ENCODE data around the gene PDZRN4.
"Not testable (repeated sequence)": the region's sequence is repeated elsewhere in the genome, so short reads cannot be mapped to it uniquely, and the experiment has no call there.

The PDZRN4 gene

DNA sequence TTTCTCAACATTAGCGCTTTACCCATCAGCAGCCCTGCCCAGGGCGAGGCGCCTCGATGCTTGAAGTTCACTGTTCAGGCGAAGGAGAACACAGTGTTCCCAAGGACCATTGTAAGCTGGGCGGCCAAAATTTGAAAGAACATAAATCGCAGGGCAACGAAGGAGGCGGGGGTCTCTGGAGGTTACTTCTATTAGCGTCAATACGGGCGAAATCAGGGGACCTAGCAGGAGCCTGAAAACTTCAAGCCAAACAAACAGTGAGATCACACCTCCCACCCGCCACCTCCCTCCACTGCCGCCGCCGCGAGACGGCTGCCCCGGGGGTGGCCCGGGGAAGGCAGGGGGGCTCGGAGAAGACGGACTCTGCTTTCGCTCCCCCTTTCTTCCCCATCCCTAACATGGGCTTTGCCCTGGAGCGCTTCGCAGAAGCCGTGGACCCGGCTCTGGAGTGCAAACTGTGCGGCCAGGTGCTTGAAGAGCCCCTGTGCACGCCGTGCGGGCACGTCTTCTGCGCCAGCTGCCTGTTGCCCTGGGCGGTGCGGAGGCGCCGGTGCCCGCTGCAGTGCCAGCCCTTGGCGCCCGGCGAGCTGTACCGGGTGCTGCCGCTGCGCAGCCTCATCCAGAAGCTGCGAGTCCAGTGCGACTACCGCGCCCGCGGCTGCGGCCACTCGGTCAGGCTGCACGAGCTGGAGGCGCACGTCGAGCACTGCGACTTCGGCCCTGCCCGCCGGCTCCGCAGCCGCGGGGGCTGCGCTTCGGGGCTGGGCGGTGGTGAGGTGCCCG lies at the start of gene PDZRN4:
PDZRN4 (plus strand) TSS at position 263 of the 783 bp plus-strand sequence.
- no peak within 1 kb of the TSS for H2AFZ ChIP-seq (ENCODE audit: low read length, unreplicated experiment)
- H3K4me1 ChIP-seq (ENCODE audit: control insufficient read depth, insufficient read depth, low read length, unreplicated experiment), result no peaks in the 10 kb centered on the region
- H3K36me3 ChIP-seq (ENCODE audit: insufficient read depth, low read length), result no peaks in the 10 kb centered on the region
- H3K79me2 ChIP-seq (ENCODE audit: control insufficient read depth, insufficient read depth, low read length, unreplicated experiment), result no peaks in the 10 kb centered on the region
- H3K27ac ChIP-seq (ENCODE audit: low read depth, low read length), result no peak within 1 kb of the TSS
- H3K4me3 ChIP-seq (ENCODE audit: low read depth, low read length), result no peak within 1 kb of the TSS
- peaks cover 38% of the 10 kb centered on the region for H3K27me3 ChIP-seq (ENCODE audit: insufficient read depth, low read length)

DNA sequence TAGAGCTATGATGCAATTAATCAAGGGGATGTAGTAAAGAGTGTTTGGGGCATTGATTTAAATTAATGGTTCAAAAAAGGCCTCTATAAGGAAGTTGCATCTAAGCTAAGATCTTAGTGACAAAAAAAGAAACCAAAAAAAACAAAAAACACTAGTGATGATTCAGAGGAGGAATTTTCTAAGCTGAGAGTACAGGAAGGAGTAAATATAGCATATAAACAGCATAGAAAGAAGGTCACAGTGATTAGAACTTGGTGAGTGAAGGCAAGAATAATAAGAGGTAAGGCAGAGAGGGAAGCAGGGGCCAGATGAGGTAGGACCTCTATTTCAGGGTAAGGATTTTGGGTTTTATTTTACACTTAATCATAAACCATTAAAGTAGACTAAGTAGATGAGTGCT lies 48.0 kb upstream of the PDZRN4 start:
- Histone ChIP-seq H3K4me1 (ENCODE audit: control insufficient read depth, insufficient read depth, low read length, unreplicated experiment) (no peaks in the 10 kb centered on the region), H3K27me3 (ENCODE audit: insufficient read depth, low read length) (no peaks in the 10 kb centered on the region), H3K36me3 (ENCODE audit: insufficient read depth, low read length) (no peaks in the 10 kb centered on the region), H3K79me2 (ENCODE audit: control insufficient read depth, insufficient read depth, low read length, unreplicated experiment) (no peaks in the 10 kb centered on the region), H3K27ac (ENCODE audit: low read depth, low read length) (no peak overlapping the region), H3K4me3 (ENCODE audit: low read depth, low read length) (no peak overlapping the region), H2AFZ (ENCODE audit: low read length, unreplicated experiment) (no peak overlapping the region)

DNA sequence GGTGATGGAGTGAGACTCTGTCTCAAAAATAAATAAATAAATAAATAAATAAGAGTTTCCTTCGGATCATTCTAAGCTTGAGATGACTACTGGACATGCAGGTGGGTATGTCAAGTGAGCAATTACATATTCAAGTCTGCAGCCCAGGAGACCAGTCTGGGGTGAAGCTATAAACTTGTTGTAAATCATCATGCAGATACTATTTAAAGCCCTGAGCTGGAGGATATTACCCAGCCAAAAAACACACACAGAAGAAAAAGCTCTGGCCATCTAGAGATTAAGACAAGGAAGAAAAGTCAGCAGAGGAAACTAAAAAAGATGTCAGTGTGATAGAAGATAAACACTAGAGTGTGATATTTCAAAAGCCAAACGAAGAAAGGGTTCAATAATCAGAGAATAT lies 47.0 kb upstream of the PDZRN4 start:
- no peaks in the 10 kb centered on the region for H3K36me3 ChIP-seq (ENCODE audit: insufficient read depth, low read length)
- H3K27me3 ChIP-seq (ENCODE audit: insufficient read depth, low read length), result no peaks in the 10 kb centered on the region
- H3K79me2 ChIP-seq (ENCODE audit: control insufficient read depth, insufficient read depth, low read length, unreplicated experiment), result no peaks in the 10 kb centered on the region
- H3K4me3 ChIP-seq (ENCODE audit: low read depth, low read length), result no peak overlapping the region
- no peak overlapping the region for H2AFZ ChIP-seq (ENCODE audit: low read length, unreplicated experiment)
- no peaks in the 10 kb centered on the region for H3K4me1 ChIP-seq (ENCODE audit: control insufficient read depth, insufficient read depth, low read length, unreplicated experiment)
- H3K27ac ChIP-seq (ENCODE audit: low read depth, low read length), result no peak overlapping the region

DNA sequence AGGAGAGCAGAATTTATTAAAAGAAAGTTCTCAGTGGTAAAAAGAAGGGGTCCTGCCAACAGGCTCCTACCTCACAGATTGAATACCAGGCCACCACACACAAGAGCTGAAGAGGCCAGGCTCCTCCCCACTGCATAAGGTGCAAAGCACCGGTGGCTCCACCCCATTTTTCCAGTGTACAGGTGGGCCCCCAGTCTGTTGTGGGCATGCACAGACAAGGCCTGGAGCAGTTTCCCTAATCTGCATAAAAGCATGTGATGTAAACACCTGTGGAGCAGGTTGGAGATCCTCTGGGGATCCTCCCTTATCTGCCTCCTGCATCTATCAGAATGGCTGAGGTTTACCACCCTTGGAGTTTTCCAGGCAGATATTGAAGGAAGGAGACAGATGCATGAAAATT lies 45.7 kb upstream of the PDZRN4 start:
- no peak overlapping the region for H3K27ac ChIP-seq (ENCODE audit: low read depth, low read length)
- H2AFZ ChIP-seq (ENCODE audit: low read length, unreplicated experiment), result no peak overlapping the region
- no peaks in the 10 kb centered on the region for H3K4me1 ChIP-seq (ENCODE audit: control insufficient read depth, insufficient read depth, low read length, unreplicated experiment)

DNA sequence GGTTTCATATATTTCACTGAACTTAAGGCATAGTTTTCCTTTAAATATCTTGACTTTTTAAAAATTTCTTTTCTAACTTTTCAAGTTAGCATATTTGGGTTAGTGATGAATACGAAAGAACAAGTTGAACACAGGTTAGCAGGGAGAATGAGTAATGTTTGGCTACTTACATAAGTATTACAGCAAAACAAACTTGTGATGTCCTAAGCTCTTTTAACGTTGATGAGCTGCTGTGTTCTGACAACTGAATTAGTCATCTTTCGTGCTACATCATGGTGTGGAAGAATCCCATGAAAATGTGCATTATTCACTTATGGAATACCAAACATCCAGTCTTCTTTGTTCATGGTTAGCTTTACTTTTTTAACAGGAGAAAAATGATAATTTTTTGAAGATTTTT lies 36.3 kb upstream of the PDZRN4 start:
- H3K27ac ChIP-seq (ENCODE audit: low read depth, low read length), result no peak overlapping the region
- no peaks in the 10 kb centered on the region for H3K36me3 ChIP-seq (ENCODE audit: insufficient read depth, low read length)
- H3K4me3 ChIP-seq (ENCODE audit: low read depth, low read length), result no peak overlapping the region
- H3K79me2 ChIP-seq (ENCODE audit: control insufficient read depth, insufficient read depth, low read length, unreplicated experiment), result no peaks in the 10 kb centered on the region
- no peaks in the 10 kb centered on the region for H3K4me1 ChIP-seq (ENCODE audit: control insufficient read depth, insufficient read depth, low read length, unreplicated experiment)
- H2AFZ ChIP-seq (ENCODE audit: low read length, unreplicated experiment), result no peak overlapping the region
- H3K27me3 ChIP-seq (ENCODE audit: insufficient read depth, low read length), result no peaks in the 10 kb centered on the region

More for the DNA sequence above, 45.7 kb upstream of the PDZRN4 start:
- Histone ChIP-seq H3K79me2 (ENCODE audit: control insufficient read depth, insufficient read depth, low read length, unreplicated experiment) (no peaks in the 10 kb centered on the region), H3K27me3 (ENCODE audit: insufficient read depth, low read length) (no peaks in the 10 kb centered on the region), H3K4me3 (ENCODE audit: low read depth, low read length) (no peak overlapping the region), H3K36me3 (ENCODE audit: insufficient read depth, low read length) (no peaks in the 10 kb centered on the region)

DNA sequence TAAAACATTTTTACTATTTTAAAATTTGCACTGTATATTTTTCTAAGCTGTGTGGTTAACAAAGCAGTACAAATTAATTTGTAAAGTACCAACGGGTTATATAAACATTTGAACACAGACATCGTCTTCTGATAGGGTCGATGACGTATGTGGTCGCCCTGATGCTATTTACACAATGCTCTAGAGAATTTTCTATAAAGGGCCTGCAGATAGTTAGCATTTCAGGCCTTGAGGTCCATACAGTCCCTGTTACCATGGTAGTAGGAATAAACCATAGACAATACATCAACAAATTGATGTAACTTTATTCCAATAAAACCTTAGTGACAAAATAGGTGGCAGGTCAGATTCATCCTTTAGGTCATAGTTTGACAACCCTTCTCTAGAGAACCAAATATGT lies 25.7 kb upstream of the PDZRN4 start:
- Histone ChIP-seq H3K4me1 (ENCODE audit: control insufficient read depth, insufficient read depth, low read length, unreplicated experiment) (no peaks in the 10 kb centered on the region), H3K27ac (ENCODE audit: low read depth, low read length) (no peak overlapping the region), H3K36me3 (ENCODE audit: insufficient read depth, low read length) (no peaks in the 10 kb centered on the region), H3K27me3 (ENCODE audit: insufficient read depth, low read length) (no peaks in the 10 kb centered on the region), H3K4me3 (ENCODE audit: low read depth, low read length) (no peak overlapping the region), H2AFZ (ENCODE audit: low read length, unreplicated experiment) (no peak overlapping the region), H3K79me2 (ENCODE audit: control insufficient read depth, insufficient read depth, low read length, unreplicated experiment) (no peaks in the 10 kb centered on the region)

DNA sequence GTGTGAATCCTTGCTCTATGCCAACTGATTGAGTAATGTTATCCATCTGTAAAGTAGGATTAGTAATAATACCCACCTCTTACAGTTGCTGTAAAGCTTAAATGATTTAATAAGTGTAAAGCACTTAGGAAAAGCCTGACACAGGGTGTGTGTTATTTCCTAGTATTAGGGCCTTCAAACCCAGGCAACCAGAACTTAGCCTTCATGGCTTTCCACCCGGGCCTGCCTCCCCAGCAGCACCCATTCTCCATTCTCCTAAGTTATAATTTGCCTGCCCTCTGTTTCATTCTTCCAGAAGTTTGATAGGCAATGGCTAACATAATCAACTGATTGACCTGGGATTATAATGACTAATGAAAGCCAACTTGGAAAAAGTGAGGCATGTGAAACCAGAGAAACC lies 20.4 kb upstream of the PDZRN4 start:
- Histone ChIP-seq H3K36me3 (ENCODE audit: insufficient read depth, low read length) (no peaks in the 10 kb centered on the region), H3K27ac (ENCODE audit: low read depth, low read length) (no peak overlapping the region), H3K79me2 (ENCODE audit: control insufficient read depth, insufficient read depth, low read length, unreplicated experiment) (no peaks in the 10 kb centered on the region), H3K27me3 (ENCODE audit: insufficient read depth, low read length) (no peaks in the 10 kb centered on the region), H3K4me3 (ENCODE audit: low read depth, low read length) (no peak overlapping the region), H2AFZ (ENCODE audit: low read length, unreplicated experiment) (no peak overlapping the region), H3K4me1 (ENCODE audit: control insufficient read depth, insufficient read depth, low read length, unreplicated experiment) (no peaks in the 10 kb centered on the region)

DNA sequence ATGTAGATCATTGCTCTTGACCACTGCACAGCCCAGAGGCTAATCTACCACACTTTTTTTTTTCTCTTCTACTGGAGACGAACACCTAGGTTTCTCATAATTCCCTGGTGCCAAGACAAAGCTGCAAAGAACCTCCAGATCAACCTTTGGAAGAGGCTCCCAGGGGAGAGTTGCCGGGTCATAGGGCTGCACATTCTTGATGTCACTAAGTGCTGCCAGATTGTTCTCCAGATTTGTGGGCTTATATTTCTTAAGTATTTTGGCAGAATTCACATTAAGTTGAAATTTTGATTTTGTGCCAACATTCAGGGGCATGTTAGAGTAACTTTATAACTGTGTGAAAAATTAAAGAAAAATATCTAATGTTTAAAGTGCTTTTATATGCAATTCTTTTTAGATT lies 13.5 kb upstream of the PDZRN4 start:
- no peaks in the 10 kb centered on the region for H3K27me3 ChIP-seq (ENCODE audit: insufficient read depth, low read length)
- H2AFZ ChIP-seq (ENCODE audit: low read length, unreplicated experiment), result no peak overlapping the region
- H3K4me1 ChIP-seq (ENCODE audit: control insufficient read depth, insufficient read depth, low read length, unreplicated experiment), result no peaks in the 10 kb centered on the region
- H3K79me2 ChIP-seq (ENCODE audit: control insufficient read depth, insufficient read depth, low read length, unreplicated experiment), result no peaks in the 10 kb centered on the region
- no peak overlapping the region for H3K4me3 ChIP-seq (ENCODE audit: low read depth, low read length)
- no peak overlapping the region for H3K27ac ChIP-seq (ENCODE audit: low read depth, low read length)
- H3K36me3 ChIP-seq (ENCODE audit: insufficient read depth, low read length), result no peaks in the 10 kb centered on the region

DNA sequence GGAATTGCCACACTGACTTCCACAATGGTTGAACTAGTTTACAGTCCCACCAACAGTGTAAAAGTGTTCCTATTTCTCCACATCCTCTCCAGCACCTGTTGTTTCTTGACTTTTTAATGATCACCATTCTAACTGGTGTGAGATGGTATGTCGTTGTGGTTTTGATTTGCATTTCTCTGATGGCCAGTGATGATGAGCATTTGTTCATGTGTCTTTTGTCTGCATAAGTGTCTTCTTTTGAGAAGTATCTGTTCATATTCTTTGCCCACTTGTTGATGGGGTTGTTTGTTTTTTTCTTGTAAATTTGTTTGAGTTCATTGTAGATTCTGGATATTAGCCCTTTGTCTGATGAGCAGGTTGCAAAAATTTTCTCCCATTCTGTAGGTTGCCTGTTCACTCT lies 8.6 kb upstream of the PDZRN4 start:
- H3K27ac ChIP-seq (ENCODE audit: low read depth, low read length); H3K4me1 ChIP-seq (ENCODE audit: control insufficient read depth, insufficient read depth, low read length, unreplicated experiment): not testable (repeated sequence)

DNA sequence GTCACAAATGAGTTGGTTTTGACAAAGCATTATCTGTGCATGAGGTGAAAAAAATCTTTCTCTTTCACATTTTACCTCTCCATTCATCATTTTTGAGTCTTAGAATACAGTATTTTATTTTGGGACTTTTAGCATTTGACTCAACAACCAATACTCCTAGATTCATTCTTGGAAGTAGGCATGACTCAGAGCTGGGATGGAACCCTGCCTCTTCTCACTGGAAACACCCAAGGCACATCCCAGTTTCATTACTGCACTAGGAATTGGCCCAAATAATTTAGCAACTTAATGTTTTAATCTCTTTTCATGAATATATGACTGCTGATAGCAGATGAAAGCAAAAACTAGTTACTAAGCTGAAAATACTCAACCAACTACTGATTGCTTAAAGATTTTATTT lies 3.3 kb upstream of the PDZRN4 start:
- no peaks in the 10 kb centered on the region for H3K79me2 ChIP-seq (ENCODE audit: control insufficient read depth, insufficient read depth, low read length, unreplicated experiment)
- H3K4me3 ChIP-seq (ENCODE audit: low read depth, low read length), result no peak overlapping the region
- peaks cover 29% of the 10 kb centered on the region for H3K27me3 ChIP-seq (ENCODE audit: insufficient read depth, low read length)
- H3K27ac ChIP-seq (ENCODE audit: low read depth, low read length), result no peak overlapping the region
- no peaks in the 10 kb centered on the region for H3K36me3 ChIP-seq (ENCODE audit: insufficient read depth, low read length)
- no peak overlapping the region for H2AFZ ChIP-seq (ENCODE audit: low read length, unreplicated experiment)
- no peaks in the 10 kb centered on the region for H3K4me1 ChIP-seq (ENCODE audit: control insufficient read depth, insufficient read depth, low read length, unreplicated experiment)

More for the DNA sequence above, 8.6 kb upstream of the PDZRN4 start:
- not testable (repeated sequence) for H3K27me3 ChIP-seq (ENCODE audit: insufficient read depth, low read length); H3K36me3 ChIP-seq (ENCODE audit: insufficient read depth, low read length); H3K79me2 ChIP-seq (ENCODE audit: control insufficient read depth, insufficient read depth, low read length, unreplicated experiment); H2AFZ ChIP-seq (ENCODE audit: low read length, unreplicated experiment); H3K4me3 ChIP-seq (ENCODE audit: low read depth, low read length)

DNA sequence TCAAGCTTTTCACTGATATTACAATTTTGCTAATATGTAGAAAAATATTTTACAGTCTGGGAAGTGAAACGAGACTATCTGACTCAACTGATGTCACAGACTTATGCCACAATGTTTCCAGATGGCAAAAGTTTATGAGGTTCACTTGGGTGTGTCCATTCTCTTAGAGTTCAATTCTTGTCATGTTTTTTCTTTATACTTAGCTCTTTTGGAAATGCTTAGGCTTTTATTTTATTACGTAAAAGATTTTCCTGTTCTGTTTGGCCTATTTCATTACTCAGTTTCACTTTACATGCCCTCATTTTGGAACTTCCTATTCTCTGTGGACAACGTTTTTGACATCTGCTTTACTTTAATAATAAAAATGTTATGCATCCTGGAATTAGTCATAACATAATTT lies 2.1 kb upstream of the PDZRN4 start:
- H3K27me3 ChIP-seq (ENCODE audit: insufficient read depth, low read length), result peaks cover 38% of the 10 kb centered on the region
- H3K27ac ChIP-seq (ENCODE audit: low read depth, low read length), result no peak overlapping the region
- H3K36me3 ChIP-seq (ENCODE audit: insufficient read depth, low read length), result no peaks in the 10 kb centered on the region
- no peaks in the 10 kb centered on the region for H3K4me1 ChIP-seq (ENCODE audit: control insufficient read depth, insufficient read depth, low read length, unreplicated experiment)
- no peak overlapping the region for H2AFZ ChIP-seq (ENCODE audit: low read length, unreplicated experiment)
- H3K79me2 ChIP-seq (ENCODE audit: control insufficient read depth, insufficient read depth, low read length, unreplicated experiment), result no peaks in the 10 kb centered on the region
- no peak overlapping the region for H3K4me3 ChIP-seq (ENCODE audit: low read depth, low read length)

Measured in ACC112 (cell line).